Measurements from ENCODE around the gene SGSM2.

- TF ChIP-seq EP300 (IDR thresholded peaks at IDR 0.05; ENCODE audit: borderline replicate concordance) (no peak), RAD21 (IDR thresholded peaks at IDR 0.05; ENCODE audit: low read depth) (no peak), TEAD4 (IDR thresholded peaks at IDR 0.05) (no peak), CEBPB (IDR thresholded peaks at IDR 0.05) (no peak), EGR1 (IDR thresholded peaks at IDR 0.05) (no peak), USF1 (IDR thresholded peaks at IDR 0.05) (no peak), TAF1 (IDR thresholded peaks at IDR 0.05; ENCODE audit: low read depth) (no peak), TCF12 (IDR thresholded peaks at IDR 0.05; ENCODE audit: low read depth) (no peak), CREB1 (IDR thresholded peaks at IDR 0.05; ENCODE audit: low read depth) (no peak)
- TF ChIP-seq, protein P1, sequence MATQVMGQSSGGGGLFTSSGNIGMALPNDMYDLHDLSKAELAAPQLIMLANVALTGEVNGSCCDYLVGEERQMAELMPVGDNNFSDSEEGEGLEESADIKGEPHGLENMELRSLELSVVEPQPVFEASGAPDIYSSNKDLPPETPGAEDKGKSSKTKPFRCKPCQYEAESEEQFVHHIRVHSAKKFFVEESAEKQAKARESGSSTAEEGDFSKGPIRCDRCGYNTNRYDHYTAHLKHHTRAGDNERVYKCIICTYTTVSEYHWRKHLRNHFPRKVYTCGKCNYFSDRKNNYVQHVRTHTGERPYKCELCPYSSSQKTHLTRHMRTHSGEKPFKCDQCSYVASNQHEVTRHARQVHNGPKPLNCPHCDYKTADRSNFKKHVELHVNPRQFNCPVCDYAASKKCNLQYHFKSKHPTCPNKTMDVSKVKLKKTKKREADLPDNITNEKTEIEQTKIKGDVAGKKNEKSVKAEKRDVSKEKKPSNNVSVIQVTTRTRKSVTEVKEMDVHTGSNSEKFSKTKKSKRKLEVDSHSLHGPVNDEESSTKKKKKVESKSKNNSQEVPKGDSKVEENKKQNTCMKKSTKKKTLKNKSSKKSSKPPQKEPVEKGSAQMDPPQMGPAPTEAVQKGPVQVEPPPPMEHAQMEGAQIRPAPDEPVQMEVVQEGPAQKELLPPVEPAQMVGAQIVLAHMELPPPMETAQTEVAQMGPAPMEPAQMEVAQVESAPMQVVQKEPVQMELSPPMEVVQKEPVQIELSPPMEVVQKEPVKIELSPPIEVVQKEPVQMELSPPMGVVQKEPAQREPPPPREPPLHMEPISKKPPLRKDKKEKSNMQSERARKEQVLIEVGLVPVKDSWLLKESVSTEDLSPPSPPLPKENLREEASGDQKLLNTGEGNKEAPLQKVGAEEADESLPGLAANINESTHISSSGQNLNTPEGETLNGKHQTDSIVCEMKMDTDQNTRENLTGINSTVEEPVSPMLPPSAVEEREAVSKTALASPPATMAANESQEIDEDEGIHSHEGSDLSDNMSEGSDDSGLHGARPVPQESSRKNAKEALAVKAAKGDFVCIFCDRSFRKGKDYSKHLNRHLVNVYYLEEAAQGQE (IDR thresholded peaks at IDR 0.05; ENCODE audit: low read depth), result no peak
- TF ChIP-seq, protein P2, sequence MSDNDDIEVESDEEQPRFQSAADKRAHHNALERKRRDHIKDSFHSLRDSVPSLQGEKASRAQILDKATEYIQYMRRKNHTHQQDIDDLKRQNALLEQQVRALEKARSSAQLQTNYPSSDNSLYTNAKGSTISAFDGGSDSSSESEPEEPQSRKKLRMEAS (IDR thresholded peaks at IDR 0.05), result no peak
These were observed 41.6 kb downstream of the SGSM2 start for GRCh38 chr17:2378905-2379304.

Measured in Ishikawa (cell line).